Measurements from ENCODE around the gene CRCP. TPM values are rescaled to one million over a fixed set of nuclear protein-coding genes. Genes with fewer than 3 reads are reported as not detected.
"Not testable (repeated sequence)": the region's sequence is repeated elsewhere in the genome, so short reads cannot be mapped to it uniquely, and the experiment has no call there.

The CRCP gene
- total RNA-seq, 5 donors from 2014 or later (not counting 1 experiment from before 2014, with no cell fraction given), result 29.9 to 33.7 (median 31.6) TPM

- H3K4me3 Mint-ChIP-seq, result no peak overlapping the region
- CTCF ChIA-PET, result no interaction called here
- no peaks in the 10 kb centered on the region for H3K4me1 Mint-ChIP-seq
- H3K27ac Mint-ChIP-seq, result no peak overlapping the region
- Histone ChIP-seq H3K36me3 (ENCODE audit: control insufficient read depth in 2 of 2, extremely low read depth in 1 of 2, insufficient read depth in 1 of 2, low read length in 1 of 2) (no peaks in the 10 kb centered on the region), H3K9me3 (no peaks in the 10 kb centered on the region), H3K4me1 (ENCODE audit: control insufficient read depth in 1 of 2, extremely low read depth in 1 of 2, insufficient read depth in 2 of 2, low read length in 2 of 2) (no peaks in the 10 kb centered on the region), H3K27me3 (replicated peaks in 1 of 2; ENCODE audit: control insufficient read depth in 2 of 2, extremely low read depth in 1 of 2, insufficient read depth in 2 of 2, low read length in 1 of 2) (peaks cover 0 to 12% of the 10 kb centered on the region in 2 experiments), H3K4me3 (ENCODE audit: control insufficient read depth in 1 of 2, extremely low read depth in 1 of 2, low read length in 1 of 2) (no peak overlapping the region), H3K27ac (ENCODE audit: low read length) (no peak overlapping the region)
- ATAC-seq (replicated peaks in 1 of 4) (no peak), DNase-seq (no peak)
- no peaks in the 10 kb centered on the region for H3K36me3 Mint-ChIP-seq
- H3K9me3 Mint-ChIP-seq, result no peaks in the 10 kb centered on the region
- H3K27me3 Mint-ChIP-seq, result no peaks in the 10 kb centered on the region
- POLR2A ChIA-PET, result interaction anchor here in 1 of 2 donors (0.6 kb wide), 1 partner anchor 47 kb away, joined by 4 read pairs; no protein-coding TSS in a partner anchor
- 83% methylated on average over 12 of the region's 16 CpGs for WGBS (ENCODE audit: insufficient coverage)
These were observed 55.9 kb downstream of the CRCP start for GRCh38 chr7:66170309-66171231.

- CTCF ChIA-PET; H3K9me3 ChIP-seq; H3K9me3 Mint-ChIP-seq; H3K27ac Mint-ChIP-seq; H3K4me3 Mint-ChIP-seq; H3K36me3 ChIP-seq (ENCODE audit: control insufficient read depth in 2 of 2, extremely low read depth in 1 of 2, insufficient read depth in 1 of 2, low read length in 1 of 2); H3K4me1 Mint-ChIP-seq; H3K27ac ChIP-seq (ENCODE audit: low read length); H3K27me3 Mint-ChIP-seq; ATAC-seq (replicated peaks in 1 of 4); POLR2A ChIA-PET; H3K4me3 ChIP-seq (ENCODE audit: control insufficient read depth in 1 of 2, extremely low read depth in 1 of 2, low read length in 1 of 2); DNase-seq; H3K36me3 Mint-ChIP-seq; H3K4me1 ChIP-seq (ENCODE audit: control insufficient read depth in 1 of 2, extremely low read depth in 1 of 2, insufficient read depth in 2 of 2, low read length in 2 of 2): not testable (repeated sequence)
- peaks cover 0 to 12% of the 10 kb centered on the region in 2 experiments for H3K27me3 ChIP-seq (replicated peaks in 1 of 2; ENCODE audit: control insufficient read depth in 2 of 2, extremely low read depth in 1 of 2, insufficient read depth in 2 of 2, low read length in 1 of 2)
- 100% methylated on average over 1 of the region's 9 CpGs for WGBS (ENCODE audit: insufficient coverage)
These were observed 58.1 kb downstream of the CRCP start for GRCh38 chr7:66172536-66173401.

GRCh38 chr7:66173856-66174255, 59.2 kb downstream of the CRCP start:
- Histone ChIP-seq H3K4me1 (ENCODE audit: control insufficient read depth in 1 of 2, extremely low read depth in 1 of 2, insufficient read depth in 2 of 2, low read length in 2 of 2) (no peaks in the 10 kb centered on the region), H3K9me3 (no peaks in the 10 kb centered on the region), H3K27ac (ENCODE audit: low read length) (no peak overlapping the region), H3K27me3 (replicated peaks in 1 of 2; ENCODE audit: control insufficient read depth in 2 of 2, extremely low read depth in 1 of 2, insufficient read depth in 2 of 2, low read length in 1 of 2) (peaks cover 0 to 12% of the 10 kb centered on the region in 2 experiments), H3K4me3 (ENCODE audit: control insufficient read depth in 1 of 2, extremely low read depth in 1 of 2, low read length in 1 of 2) (no peak overlapping the region), H3K36me3 (ENCODE audit: control insufficient read depth in 2 of 2, extremely low read depth in 1 of 2, insufficient read depth in 1 of 2, low read length in 1 of 2) (no peaks in the 10 kb centered on the region)
- no CpG with 5 or more reads among the region's 5 CpGs for WGBS (ENCODE audit: insufficient coverage)
- Mint-ChIP-seq H3K4me1 (no peaks in the 10 kb centered on the region), H3K36me3 (no peaks in the 10 kb centered on the region), H3K9me3 (peaks cover 0 to 3% (median 0%) of the 10 kb centered on the region in 3 donors), H3K27me3 (no peaks in the 10 kb centered on the region), H3K4me3 (no peak overlapping the region), H3K27ac (no peak overlapping the region)
- ChIA-PET POLR2A (no interaction called here), CTCF (no interaction called here)
- DNase-seq (no peak), ATAC-seq (replicated peaks in 1 of 4) (no peak)

- DNase-seq; H3K36me3 ChIP-seq (ENCODE audit: control insufficient read depth in 2 of 2, extremely low read depth in 1 of 2, insufficient read depth in 1 of 2, low read length in 1 of 2); H3K27ac ChIP-seq (ENCODE audit: low read length); H3K4me3 ChIP-seq (ENCODE audit: control insufficient read depth in 1 of 2, extremely low read depth in 1 of 2, low read length in 1 of 2); H3K9me3 Mint-ChIP-seq; CTCF ChIA-PET; H3K9me3 ChIP-seq; ATAC-seq (replicated peaks in 1 of 4); H3K27me3 Mint-ChIP-seq; POLR2A ChIA-PET; H3K36me3 Mint-ChIP-seq; H3K4me3 Mint-ChIP-seq; H3K4me1 ChIP-seq (ENCODE audit: control insufficient read depth in 1 of 2, extremely low read depth in 1 of 2, insufficient read depth in 2 of 2, low read length in 2 of 2); H3K27ac Mint-ChIP-seq; H3K4me1 Mint-ChIP-seq: not testable (repeated sequence)
- H3K27me3 ChIP-seq (replicated peaks in 1 of 2; ENCODE audit: control insufficient read depth in 2 of 2, extremely low read depth in 1 of 2, insufficient read depth in 2 of 2, low read length in 1 of 2), result peaks cover 0 to 12% of the 10 kb centered on the region in 2 experiments
- WGBS (ENCODE audit: insufficient coverage), result 97% methylated on average over 6 of the region's 8 CpGs
These were observed 60.4 kb downstream of the CRCP start for GRCh38 chr7:66175006-66175405.

GRCh38 chr7:66176914-66177313, 62.3 kb downstream of the CRCP start:
- CTCF ChIA-PET, result interaction anchor here in 1 of 2 donors (0.7 kb wide), 1 partner anchor 25 kb away, joined by 3 read pairs; no protein-coding TSS in a partner anchor
- WGBS (ENCODE audit: insufficient coverage), result 60% methylated on average over 2 of the region's 2 CpGs
- no peaks in the 10 kb centered on the region for H3K9me3 ChIP-seq
- Mint-ChIP-seq H3K9me3 (peaks cover 0 to 3% (median 0%) of the 10 kb centered on the region in 3 donors), H3K27ac (no peak overlapping the region), H3K4me1 (no peaks in the 10 kb centered on the region), H3K27me3 (no peaks in the 10 kb centered on the region), H3K36me3 (no peaks in the 10 kb centered on the region), H3K4me3 (no peak overlapping the region)
- H3K36me3 ChIP-seq (ENCODE audit: control insufficient read depth in 2 of 2, extremely low read depth in 1 of 2, insufficient read depth in 1 of 2, low read length in 1 of 2), result no peaks in the 10 kb centered on the region
- H3K27ac ChIP-seq (ENCODE audit: low read length), result no peak overlapping the region
- POLR2A ChIA-PET, result interaction anchor here (0.6 to 0.7 kb wide), 2 partner anchors 65 to 752 kb away, joined by 8 to 14 read pairs; no protein-coding TSS in a partner anchor
- no peaks in the 10 kb centered on the region for H3K4me1 ChIP-seq (ENCODE audit: control insufficient read depth in 1 of 2, extremely low read depth in 1 of 2, insufficient read depth in 2 of 2, low read length in 2 of 2)
- peaks cover 0 to 2% of the 10 kb centered on the region in 2 experiments for H3K27me3 ChIP-seq (replicated peaks in 1 of 2; ENCODE audit: control insufficient read depth in 2 of 2, extremely low read depth in 1 of 2, insufficient read depth in 2 of 2, low read length in 1 of 2)
- DNase-seq (no peak), ATAC-seq (replicated peaks in 1 of 4) (no peak)
- no peak overlapping the region for H3K4me3 ChIP-seq (ENCODE audit: control insufficient read depth in 1 of 2, extremely low read depth in 1 of 2, low read length in 1 of 2)

- no peaks in the 10 kb centered on the region for H3K4me1 Mint-ChIP-seq
- Histone ChIP-seq H3K9me3 (no peaks in the 10 kb centered on the region), H3K36me3 (ENCODE audit: control insufficient read depth in 2 of 2, extremely low read depth in 1 of 2, insufficient read depth in 1 of 2, low read length in 1 of 2) (no peaks in the 10 kb centered on the region), H3K27me3 (replicated peaks in 1 of 2; ENCODE audit: control insufficient read depth in 2 of 2, extremely low read depth in 1 of 2, insufficient read depth in 2 of 2, low read length in 1 of 2) (peaks cover 0 to 2% of the 10 kb centered on the region in 2 experiments), H3K4me1 (ENCODE audit: control insufficient read depth in 1 of 2, extremely low read depth in 1 of 2, insufficient read depth in 2 of 2, low read length in 2 of 2) (no peaks in the 10 kb centered on the region), H3K4me3 (ENCODE audit: control insufficient read depth in 1 of 2, extremely low read depth in 1 of 2, low read length in 1 of 2) (no peak overlapping the region), H3K27ac (ENCODE audit: low read length) (no peak overlapping the region)
- H3K4me3 Mint-ChIP-seq, result no peak overlapping the region
- DNase-seq, result no peak
- H3K27me3 Mint-ChIP-seq, result no peaks in the 10 kb centered on the region
- no peak overlapping the region for H3K27ac Mint-ChIP-seq
- H3K36me3 Mint-ChIP-seq, result no peaks in the 10 kb centered on the region
- ATAC-seq (replicated peaks in 1 of 4), result no peak
- WGBS (ENCODE audit: insufficient coverage), result 67% methylated on average over 1 of the region's 2 CpGs
- peaks cover 0 to 3% (median 0%) of the 10 kb centered on the region in 3 donors for H3K9me3 Mint-ChIP-seq
- ChIA-PET CTCF (interaction anchor here in 1 of 2 donors (0.6 kb wide), 1 partner anchor 78 kb away, joined by 5 read pairs; no protein-coding TSS in a partner anchor), POLR2A (no interaction called here)
These were observed 63.6 kb downstream of the CRCP start for GRCh38 chr7:66178258-66178657.
